Activated CD8-positive, alpha-beta T cell treated with anti-CD3 and anti-CD28 coated beads for 36 hours (primary cell): ENCODE results near the gene HM13. TPM values are rescaled to one million over a fixed set of nuclear protein-coding genes. Genes with fewer than 3 reads are reported as not detected.

Source experiments
- ATAC-seq: fragments of 200-7000 bp; cut with Tn5 transposase; one replicate; pipeline ENCODE4 v1.10.0; 2021; ENCODE audit warnings: mild to moderate bottlenecking, moderate library complexity
- CTCF ChIA-PET: fragments of 350-600 bp; sonication (Branson Sonifier 250); formaldehyde crosslinking; loops from one replicate; lab custom pipeline; 2021; ENCODE audit warnings: antibody characterized with exemption; lab: Charles Lee
- POLR2A ChIA-PET: fragments of 350-600 bp; sonication (Branson Sonifier 250); formaldehyde crosslinking; loops from one replicate; lab custom pipeline; 2021; ENCODE audit warnings: antibody characterized with exemption; lab: Charles Lee
- DNase-seq: peaks from one replicate; pipeline ENCODE4 v3.0.0-alpha.2; 2020
- H3K27ac Mint-ChIP-seq: one replicate; pipeline ENCODE4 v1.8.0; 2021; ENCODE audit warnings: mild to moderate bottlenecking, mixed read lengths
- H3K27me3 Mint-ChIP-seq: one replicate; pipeline ENCODE4 v1.8.0; 2021; ENCODE audit warnings: mixed read lengths
- H3K36me3 Mint-ChIP-seq: one replicate; pipeline ENCODE4 v1.8.0; 2021; ENCODE audit warnings: low read depth, mixed read lengths
- H3K4me1 Mint-ChIP-seq: one replicate; pipeline ENCODE4 v1.8.0; 2021; ENCODE audit warnings: low read depth, mixed read lengths
- H3K4me3 Mint-ChIP-seq: one replicate; pipeline ENCODE4 v1.8.0; 2021; ENCODE audit warnings: mild to moderate bottlenecking, moderate library complexity, mixed read lengths
- H3K9me3 Mint-ChIP-seq: one replicate; pipeline ENCODE4 v1.8.0; 2021; ENCODE audit warnings: mixed read lengths
- CTCF ChIP-seq: fragments of 200-600 bp; IDR thresholded peaks from one replicate; pipeline ENCODE4 v1.8.0; 2022; ENCODE audit warnings: antibody characterized with exemption, mild to moderate bottlenecking
- intact Hi-C: fragments of 100-400 bp; cut with micrococcal nuclease; formaldehyde crosslinking; loops from one replicate; pipeline ENCODE4 v1.10.0; 2022
- total RNA-seq, 2 experiments: library from RNA; stranded (reverse); gene quantifications; one replicate each; pipeline ENCODE4 v1.2.3, GENCODE V29; 2021

HM13 gene
- total RNA-seq, 2 experiments from 2014 or later = 91.6 to 95.5 TPM

GRCh38 chr20:31570021-31570463, 55.8 kb downstream of the HM13 start:
- Mint-ChIP-seq H3K36me3 (peaks cover 13% of the 10 kb centered on the region), H3K4me3 (no peak overlapping the region), H3K4me1 (peaks cover 52% of the 10 kb centered on the region), H3K9me3 (no peaks in the 10 kb centered on the region), H3K27me3 (no peaks in the 10 kb centered on the region), H3K27ac (peak overlapping the region; percentile 67)
- ChIA-PET POLR2A (interaction anchor here (1.0 to 6.0 kb wide), 4 partner anchors 17 to 153 kb away, joined by 3 to 38 read pairs (median 4); partner anchors contain the start of gene ID1), CTCF (interaction anchor here (0.6 to 30.6 kb wide), 17 partner anchors 8 to 153 kb away, joined by 3 to 1008 read pairs (median 5); partner anchors contain the start of genes BCL2L1 and ID1)
- DNase-seq (no peak), ATAC-seq (no peak)
- TF ChIP-seq CTCF = no peak
- intact Hi-C loops = no loop called here

GRCh38 chr20:31570735-31571617, 56.7 kb downstream of the HM13 start:
- ChIA-PET POLR2A (interaction anchor here (0.6 to 6.0 kb wide), 6 partner anchors 9 to 153 kb away, joined by 3 to 38 read pairs (median 4); partner anchors contain the start of gene ID1), CTCF (interaction anchor here (0.8 to 30.6 kb wide), 10 partner anchors 8 to 153 kb away, joined by 4 to 1008 read pairs (median 16); partner anchors contain the start of genes BCL2L1 and ID1)
- ATAC-seq (no peak), DNase-seq (no peak)
- TF ChIP-seq CTCF = no peak
- peaks cover 46% of the 10 kb centered on the region for H3K4me1 Mint-ChIP-seq
- peaks cover 7% of the 10 kb centered on the region for H3K36me3 Mint-ChIP-seq
- H3K9me3 Mint-ChIP-seq = no peaks in the 10 kb centered on the region
- intact Hi-C loops = no loop called here
- no peaks in the 10 kb centered on the region for H3K27me3 Mint-ChIP-seq
- no peak overlapping the region for H3K27ac Mint-ChIP-seq
- H3K4me3 Mint-ChIP-seq = no peak overlapping the region

GRCh38 chr20:31572042-31572700, 57.9 kb downstream of the HM13 start:
- Mint-ChIP-seq H3K4me1 (peaks cover 34% of the 10 kb centered on the region), H3K36me3 (peaks cover 7% of the 10 kb centered on the region), H3K27ac (peak overlapping the region; percentile 78), H3K4me3 (peak overlapping the region; percentile 71), H3K9me3 (no peaks in the 10 kb centered on the region), H3K27me3 (no peaks in the 10 kb centered on the region)
- CTCF ChIA-PET = interaction anchor here (1.1 to 30.6 kb wide), 7 partner anchors 9 to 151 kb away, joined by 4 to 1008 read pairs (median 6); partner anchors contain the start of gene ID1
- DNase-seq (no peak), ATAC-seq (peak; percentile 1)
- intact Hi-C loops = loop anchor here (2.0 kb wide), 1 partner anchor 41 kb away; no protein-coding TSS in a partner anchor
- POLR2A ChIA-PET = interaction anchor here (0.7 to 3.6 kb wide), 4 partner anchors 26 to 151 kb away, joined by 4 to 24 read pairs (median 6); partner anchors contain the start of gene ID1
- no peak for TF ChIP-seq CTCF

GRCh38 chr20:31572701-31573554, 58.7 kb downstream of the HM13 start:
- DNase-seq (peak; percentile 90), ATAC-seq (peak; percentile 86)
- TF ChIP-seq CTCF = no peak
- peaks cover 37% of the 10 kb centered on the region for H3K4me1 Mint-ChIP-seq
- peak overlapping the region; percentile 84 for H3K4me3 Mint-ChIP-seq
- intact Hi-C loops = loop anchor here (2.0 kb wide), 1 partner anchor 40 kb away; no protein-coding TSS in a partner anchor
- ChIA-PET CTCF (interaction anchor here (1.1 to 30.6 kb wide), 11 partner anchors 10 to 151 kb away, joined by 3 to 1008 read pairs (median 5); partner anchors contain the start of genes BCL2L1 and ID1), POLR2A (interaction anchor here (0.7 to 3.6 kb wide), 6 partner anchors 26 to 151 kb away, joined by 3 to 24 read pairs (median 4); partner anchors contain the start of genes BCL2L1 and ID1)
- H3K9me3 Mint-ChIP-seq = no peaks in the 10 kb centered on the region
- H3K36me3 Mint-ChIP-seq = peaks cover 7% of the 10 kb centered on the region
- H3K27ac Mint-ChIP-seq = peak overlapping the region; percentile 78
- H3K27me3 Mint-ChIP-seq = no peaks in the 10 kb centered on the region
